Measurements from ENCODE around the gene COL5A3.

The COL5A3 gene

DNA sequence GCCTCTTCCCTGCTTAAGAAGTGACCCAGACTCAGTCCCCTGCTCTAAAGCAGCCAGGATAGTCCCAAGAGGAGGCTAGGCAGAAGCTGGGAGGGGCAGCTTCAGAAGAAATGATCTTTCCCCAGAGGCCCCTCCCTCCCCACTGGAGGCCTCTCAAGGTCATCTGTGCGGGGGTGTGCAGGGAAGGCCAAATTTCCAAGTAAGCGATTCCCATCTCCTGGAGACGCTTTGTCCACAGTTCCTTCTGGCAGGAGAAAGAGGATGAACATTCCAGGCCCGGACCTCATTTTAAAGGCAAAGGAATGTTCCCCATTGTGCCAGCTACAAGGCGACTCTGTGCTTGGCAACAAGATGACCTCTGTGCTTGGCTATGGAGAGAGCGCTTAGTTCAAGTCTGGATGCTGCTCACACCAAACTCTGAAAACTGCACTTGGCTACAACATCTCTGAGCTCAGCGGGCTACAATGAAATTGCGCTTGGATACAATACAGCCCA lies 23.5 kb downstream of the COL5A3 start:
- no peaks in the 10 kb centered on the region for H3K79me2 ChIP-seq (ENCODE audit: insufficient read depth, low read length)
- peaks cover 6% of the 10 kb centered on the region; the same call in 1 of the 2 replicates for H3K27me3 ChIP-seq (ENCODE audit: insufficient read depth, low read length)
- no peaks in the 10 kb centered on the region for H4K20me1 ChIP-seq (ENCODE audit: insufficient read depth, low read length)
- no peak overlapping the region for H3K4me3 ChIP-seq (ENCODE audit: low read depth, low read length, poor library complexity, severe bottlenecking)
- TF ChIP-seq EZH2 (IDR thresholded peaks at IDR 0.05; ENCODE audit: borderline replicate concordance, low read length) = no peak
- TF ChIP-seq, protein P1, sequence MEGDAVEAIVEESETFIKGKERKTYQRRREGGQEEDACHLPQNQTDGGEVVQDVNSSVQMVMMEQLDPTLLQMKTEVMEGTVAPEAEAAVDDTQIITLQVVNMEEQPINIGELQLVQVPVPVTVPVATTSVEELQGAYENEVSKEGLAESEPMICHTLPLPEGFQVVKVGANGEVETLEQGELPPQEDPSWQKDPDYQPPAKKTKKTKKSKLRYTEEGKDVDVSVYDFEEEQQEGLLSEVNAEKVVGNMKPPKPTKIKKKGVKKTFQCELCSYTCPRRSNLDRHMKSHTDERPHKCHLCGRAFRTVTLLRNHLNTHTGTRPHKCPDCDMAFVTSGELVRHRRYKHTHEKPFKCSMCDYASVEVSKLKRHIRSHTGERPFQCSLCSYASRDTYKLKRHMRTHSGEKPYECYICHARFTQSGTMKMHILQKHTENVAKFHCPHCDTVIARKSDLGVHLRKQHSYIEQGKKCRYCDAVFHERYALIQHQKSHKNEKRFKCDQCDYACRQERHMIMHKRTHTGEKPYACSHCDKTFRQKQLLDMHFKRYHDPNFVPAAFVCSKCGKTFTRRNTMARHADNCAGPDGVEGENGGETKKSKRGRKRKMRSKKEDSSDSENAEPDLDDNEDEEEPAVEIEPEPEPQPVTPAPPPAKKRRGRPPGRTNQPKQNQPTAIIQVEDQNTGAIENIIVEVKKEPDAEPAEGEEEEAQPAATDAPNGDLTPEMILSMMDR (IDR thresholded peaks at IDR 0.05; ENCODE audit: low read length) = no peak
- H3K9ac ChIP-seq (ENCODE audit: low read length) = no peak overlapping the region
- H3F3A ChIP-seq (ENCODE audit: insufficient read depth, low read length) = no peaks in the 10 kb centered on the region
- H2AFZ ChIP-seq (ENCODE audit: low read length) = no peak overlapping the region
- no peak overlapping the region for H3K27ac ChIP-seq (ENCODE audit: low read depth, low read length, poor library complexity, severe bottlenecking)
- no peaks in the 10 kb centered on the region for H3K36me3 ChIP-seq (ENCODE audit: insufficient read depth, low read length)
- no peak overlapping the region for H3K4me2 ChIP-seq (ENCODE audit: low read length)
- no peaks in the 10 kb centered on the region for H3K4me1 ChIP-seq (ENCODE audit: insufficient read depth, low read length, severe bottlenecking)
- no peaks in the 10 kb centered on the region for H3K9me2 ChIP-seq (ENCODE audit: low read depth, low read length)
- no peaks in the 10 kb centered on the region for H3K9me3 ChIP-seq (ENCODE audit: low read length)

DNA sequence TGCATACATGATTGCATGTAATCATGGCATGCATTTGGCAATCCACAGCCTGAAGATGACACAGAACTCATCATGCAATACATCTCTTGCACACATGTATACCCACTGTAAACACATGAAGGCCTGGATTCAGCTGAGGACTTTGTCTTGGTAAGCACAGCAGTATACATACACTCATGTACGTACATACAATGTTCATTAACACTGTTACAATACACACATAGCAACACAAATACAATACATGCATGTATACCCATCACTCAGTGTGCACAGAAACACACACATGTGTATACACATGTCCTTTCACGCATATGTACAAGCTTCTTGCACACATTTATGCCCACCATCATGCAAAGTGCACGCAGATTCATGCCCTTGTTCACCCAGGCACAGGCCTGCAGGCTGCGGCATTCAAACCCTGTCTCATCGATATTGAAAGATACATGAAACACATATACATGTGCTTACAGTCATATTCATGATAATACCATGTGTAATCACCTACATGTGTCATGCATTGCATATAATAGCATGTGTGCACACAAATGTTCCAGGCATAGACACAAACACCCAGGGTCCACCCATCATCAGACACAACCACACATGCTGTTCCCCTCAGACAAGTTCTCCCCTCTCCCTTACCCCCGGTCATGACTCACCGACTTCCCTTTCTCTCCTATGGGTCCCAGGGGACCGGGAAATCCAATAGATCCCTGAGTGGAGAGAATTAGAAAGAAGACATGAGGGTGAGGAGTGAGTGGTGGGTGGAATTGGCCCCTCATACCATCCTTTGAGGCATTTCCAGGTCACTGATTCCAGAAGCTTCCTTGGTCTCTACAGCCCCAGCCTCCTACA lies 28.7 kb downstream of the COL5A3 start:
- Histone ChIP-seq H2AFZ (ENCODE audit: low read length) (no peak overlapping the region), H3K4me1 (ENCODE audit: insufficient read depth, low read length, severe bottlenecking) (no peaks in the 10 kb centered on the region), H3K9me2 (ENCODE audit: low read depth, low read length) (no peaks in the 10 kb centered on the region), H3K36me3 (ENCODE audit: insufficient read depth, low read length) (no peaks in the 10 kb centered on the region), H3K4me2 (ENCODE audit: low read length) (no peak overlapping the region), H3K4me3 (ENCODE audit: low read depth, low read length, poor library complexity, severe bottlenecking) (no peak overlapping the region), H3K79me2 (ENCODE audit: insufficient read depth, low read length) (no peaks in the 10 kb centered on the region), H3K9me3 (ENCODE audit: low read length) (no peaks in the 10 kb centered on the region), H3K27ac (ENCODE audit: low read depth, low read length, poor library complexity, severe bottlenecking) (no peak overlapping the region), H4K20me1 (ENCODE audit: insufficient read depth, low read length) (no peaks in the 10 kb centered on the region), H3K27me3 (ENCODE audit: insufficient read depth, low read length) (no peaks in the 10 kb centered on the region), H3F3A (ENCODE audit: insufficient read depth, low read length) (no peaks in the 10 kb centered on the region), H3K9ac (ENCODE audit: low read length) (no peak overlapping the region)
- TF ChIP-seq, protein P1 (IDR thresholded peaks at IDR 0.05; ENCODE audit: low read length) = no peak

DNA sequence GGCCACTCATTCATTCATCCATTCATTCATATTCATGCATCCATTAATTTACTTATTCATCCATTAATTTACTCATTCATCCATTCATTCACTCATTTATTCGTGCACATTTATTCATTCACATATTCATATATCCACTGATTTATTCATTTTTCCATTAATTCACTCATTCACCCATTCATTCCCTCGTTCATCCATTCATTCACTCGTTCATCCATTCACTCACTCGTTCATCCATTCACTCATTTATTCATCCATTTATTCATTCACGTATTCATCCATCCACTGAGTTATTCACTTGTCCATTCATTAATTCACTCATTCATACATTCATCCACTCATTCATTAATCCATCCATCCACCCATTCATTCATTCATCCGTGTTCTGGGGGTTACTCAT lies 38.2 kb downstream of the COL5A3 start:
- no peaks in the 10 kb centered on the region for H3F3A ChIP-seq (ENCODE audit: insufficient read depth, low read length)
- no peaks in the 10 kb centered on the region for H3K4me1 ChIP-seq (ENCODE audit: insufficient read depth, low read length, severe bottlenecking)
- TF ChIP-seq, protein P1 (IDR thresholded peaks at IDR 0.05; ENCODE audit: low read length) = no peak
- TF ChIP-seq EZH2 (IDR thresholded peaks at IDR 0.05; ENCODE audit: borderline replicate concordance, low read length) = no peak
- H3K36me3 ChIP-seq (ENCODE audit: insufficient read depth, low read length) = no peaks in the 10 kb centered on the region
- no peaks in the 10 kb centered on the region for H3K27me3 ChIP-seq (ENCODE audit: insufficient read depth, low read length)
- H3K9ac ChIP-seq (ENCODE audit: low read length) = no peak overlapping the region
- H3K9me3 ChIP-seq (ENCODE audit: low read length) = no peaks in the 10 kb centered on the region
- no peaks in the 10 kb centered on the region for H3K79me2 ChIP-seq (ENCODE audit: insufficient read depth, low read length)
- H4K20me1 ChIP-seq (ENCODE audit: insufficient read depth, low read length) = no peaks in the 10 kb centered on the region
- H3K27ac ChIP-seq (ENCODE audit: low read depth, low read length, poor library complexity, severe bottlenecking) = no peak overlapping the region
- no peak overlapping the region for H3K4me2 ChIP-seq (ENCODE audit: low read length)
- no peaks in the 10 kb centered on the region for H3K9me2 ChIP-seq (ENCODE audit: low read depth, low read length)
- no peak overlapping the region for H3K4me3 ChIP-seq (ENCODE audit: low read depth, low read length, poor library complexity, severe bottlenecking)
- no peak overlapping the region for H2AFZ ChIP-seq (ENCODE audit: low read length)
